ENCODE data around the gene ATF7.

DNA sequence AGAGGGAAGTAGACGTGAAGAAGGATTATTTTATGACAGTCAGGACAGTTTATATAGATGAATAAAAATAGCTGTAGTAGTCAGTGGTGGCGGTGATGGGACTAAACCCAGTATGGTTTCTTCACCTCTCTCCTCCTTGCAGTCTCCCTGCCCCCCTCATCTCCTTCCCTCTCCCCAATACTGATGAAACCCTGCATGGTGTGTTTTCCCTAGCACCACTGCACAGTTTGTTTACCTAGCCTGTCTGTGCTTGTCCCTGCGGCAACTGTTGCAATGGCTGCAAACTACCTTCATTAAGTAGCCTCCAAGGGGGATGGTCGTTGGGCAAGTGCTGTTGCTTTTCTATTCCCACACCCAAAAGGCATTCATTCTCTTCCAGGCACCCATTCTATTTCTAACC lies 159.5 kb downstream of the ATF7 start:
- TF ChIP-seq, protein P1, sequence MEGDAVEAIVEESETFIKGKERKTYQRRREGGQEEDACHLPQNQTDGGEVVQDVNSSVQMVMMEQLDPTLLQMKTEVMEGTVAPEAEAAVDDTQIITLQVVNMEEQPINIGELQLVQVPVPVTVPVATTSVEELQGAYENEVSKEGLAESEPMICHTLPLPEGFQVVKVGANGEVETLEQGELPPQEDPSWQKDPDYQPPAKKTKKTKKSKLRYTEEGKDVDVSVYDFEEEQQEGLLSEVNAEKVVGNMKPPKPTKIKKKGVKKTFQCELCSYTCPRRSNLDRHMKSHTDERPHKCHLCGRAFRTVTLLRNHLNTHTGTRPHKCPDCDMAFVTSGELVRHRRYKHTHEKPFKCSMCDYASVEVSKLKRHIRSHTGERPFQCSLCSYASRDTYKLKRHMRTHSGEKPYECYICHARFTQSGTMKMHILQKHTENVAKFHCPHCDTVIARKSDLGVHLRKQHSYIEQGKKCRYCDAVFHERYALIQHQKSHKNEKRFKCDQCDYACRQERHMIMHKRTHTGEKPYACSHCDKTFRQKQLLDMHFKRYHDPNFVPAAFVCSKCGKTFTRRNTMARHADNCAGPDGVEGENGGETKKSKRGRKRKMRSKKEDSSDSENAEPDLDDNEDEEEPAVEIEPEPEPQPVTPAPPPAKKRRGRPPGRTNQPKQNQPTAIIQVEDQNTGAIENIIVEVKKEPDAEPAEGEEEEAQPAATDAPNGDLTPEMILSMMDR (IDR thresholded peaks at IDR 0.05), result no peak
- TF ChIP-seq EZH2 (IDR thresholded peaks at IDR 0.05; ENCODE audit: borderline replicate concordance, insufficient read depth, low read depth, low read length, poor library complexity, severe bottlenecking), result no peak

Measured in B cell (primary cell).